IMR-90 (cell line): ENCODE measurements around the gene MTF1.

Experiments
- BHLHE40 ChIP-seq: fragments of 150-350 bp; IDR thresholded peaks from 2 replicates; pipeline ENCODE4 v1.6.1; 2016; ENCODE audit warnings: mild to moderate bottlenecking, low read depth, low read length
- CEBPB ChIP-seq: IDR thresholded peaks from 2 replicates; pipeline ENCODE4 v1.6.1; 2012; ENCODE audit warnings: low read depth, low read length, improper control_type of control experiment
- FOS ChIP-seq: fragments of 150-350 bp; IDR thresholded peaks from 2 replicates; pipeline ENCODE4 v1.6.1; 2016; ENCODE audit warnings: low read depth, low read length
- MXI1 ChIP-seq: IDR thresholded peaks from 2 replicates; pipeline ENCODE4 v1.6.1; 2012; ENCODE audit warnings: low read depth, mild to moderate bottlenecking, low read length, moderate library complexity, borderline replicate concordance
- POLR2A ChIP-seq: IDR thresholded peaks from 2 replicates; pipeline ENCODE4 v1.6.1; 2012; ENCODE audit warnings: mild to moderate bottlenecking, low read depth, low read length
- RAD21 ChIP-seq: IDR thresholded peaks from 2 replicates; pipeline ENCODE4 v1.6.1; 2012; ENCODE audit warnings: low read length, improper control_type of control experiment
- RCOR1 ChIP-seq: IDR thresholded peaks from 2 replicates; pipeline ENCODE4 v1.6.1; 2012; ENCODE audit warnings: mild to moderate bottlenecking, low read length, improper control_type of control experiment; ENCODE audit not compliant: insufficient replicate concordance
- RFX5 ChIP-seq: IDR thresholded peaks from 2 replicates; pipeline ENCODE4 v1.8.0; 2012; ENCODE audit warnings: low read depth, mild to moderate bottlenecking, low read length, moderate library complexity
- SMC3 ChIP-seq: fragments of 150-350 bp; IDR thresholded peaks from 2 replicates; pipeline ENCODE4 v1.6.1; 2016; ENCODE audit warnings: low read depth, mild to moderate bottlenecking, antibody characterized with exemption, low read length, moderate library complexity
- TF ChIP-seq, protein P1 (sequence below): conservative IDR thresholded peaks from 2 replicates; pipeline ENCODE4 v1.5.1; 2012; ENCODE audit warnings: mild to moderate bottlenecking, low read depth, low read length, improper control_type of control experiment
- TF ChIP-seq, protein P2 (sequence below): fragments of 150-350 bp; IDR thresholded peaks from 2 replicates; pipeline ENCODE4 v1.6.1; 2017; ENCODE audit warnings: mild to moderate bottlenecking, antibody characterized with exemption, low read length, low read depth

GRCh38 chr1:37811027-37811655 lies 48.3 kb downstream of the MTF1 start:
- TF ChIP-seq, protein P1, sequence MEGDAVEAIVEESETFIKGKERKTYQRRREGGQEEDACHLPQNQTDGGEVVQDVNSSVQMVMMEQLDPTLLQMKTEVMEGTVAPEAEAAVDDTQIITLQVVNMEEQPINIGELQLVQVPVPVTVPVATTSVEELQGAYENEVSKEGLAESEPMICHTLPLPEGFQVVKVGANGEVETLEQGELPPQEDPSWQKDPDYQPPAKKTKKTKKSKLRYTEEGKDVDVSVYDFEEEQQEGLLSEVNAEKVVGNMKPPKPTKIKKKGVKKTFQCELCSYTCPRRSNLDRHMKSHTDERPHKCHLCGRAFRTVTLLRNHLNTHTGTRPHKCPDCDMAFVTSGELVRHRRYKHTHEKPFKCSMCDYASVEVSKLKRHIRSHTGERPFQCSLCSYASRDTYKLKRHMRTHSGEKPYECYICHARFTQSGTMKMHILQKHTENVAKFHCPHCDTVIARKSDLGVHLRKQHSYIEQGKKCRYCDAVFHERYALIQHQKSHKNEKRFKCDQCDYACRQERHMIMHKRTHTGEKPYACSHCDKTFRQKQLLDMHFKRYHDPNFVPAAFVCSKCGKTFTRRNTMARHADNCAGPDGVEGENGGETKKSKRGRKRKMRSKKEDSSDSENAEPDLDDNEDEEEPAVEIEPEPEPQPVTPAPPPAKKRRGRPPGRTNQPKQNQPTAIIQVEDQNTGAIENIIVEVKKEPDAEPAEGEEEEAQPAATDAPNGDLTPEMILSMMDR: peak; percentile 79
- TF ChIP-seq CEBPB: no peak
- no peak for TF ChIP-seq BHLHE40
- no peak for TF ChIP-seq POLR2A
- TF ChIP-seq RAD21: peak; percentile 53
- TF ChIP-seq, protein P2, sequence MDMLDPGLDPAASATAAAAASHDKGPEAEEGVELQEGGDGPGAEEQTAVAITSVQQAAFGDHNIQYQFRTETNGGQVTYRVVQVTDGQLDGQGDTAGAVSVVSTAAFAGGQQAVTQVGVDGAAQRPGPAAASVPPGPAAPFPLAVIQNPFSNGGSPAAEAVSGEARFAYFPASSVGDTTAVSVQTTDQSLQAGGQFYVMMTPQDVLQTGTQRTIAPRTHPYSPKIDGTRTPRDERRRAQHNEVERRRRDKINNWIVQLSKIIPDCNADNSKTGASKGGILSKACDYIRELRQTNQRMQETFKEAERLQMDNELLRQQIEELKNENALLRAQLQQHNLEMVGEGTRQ: no peak
- no peak for TF ChIP-seq FOS
- TF ChIP-seq MXI1: no peak
- peak; percentile 30; the same call in 1 of the 2 replicates for TF ChIP-seq SMC3
- TF ChIP-seq RFX5: no peak
- no peak for TF ChIP-seq RCOR1
